GM12878 (cell line): ENCODE measurements around the gene STX10. TPM values are rescaled to one million over a fixed set of nuclear protein-coding genes. Genes with fewer than 3 reads are reported as not detected.

Experiments used
- ATAC-seq: fragments of 200-7000 bp; cut with Tn5 transposase; 3 replicates; pipeline ENCODE4 v1.9.1; 2020; ENCODE audit warnings: mild to moderate bottlenecking, moderate library complexity
- BruUV-seq: library from RNA; stranded (reverse); fragments of 400-500 nt; replicated peaks from 2 replicates; lab custom pipeline; 2021; lab: Mats Ljungman, UMichigan
- CTCF ChIA-PET: fragments of 300-600 bp; sonication (Branson Sonifier 250); formaldehyde crosslinking; extraction: SDS; loops from one replicate; lab custom pipeline; 2021; ENCODE audit warnings: inconsistent platforms; lab: Yijun Ruan, JAX
- POLR2A ChIA-PET: fragments of 350-600 bp; formaldehyde crosslinking; extraction: SDS; loops from one replicate; lab custom pipeline; 2021; ENCODE audit warnings: inconsistent platforms; lab: Charles Lee
- RAD21 ChIA-PET: fragments of 300-600 bp; sonication (Branson Sonifier 250); formaldehyde crosslinking; loops from one replicate; lab custom pipeline; 2023; ENCODE audit warnings: antibody characterized with exemption; ENCODE audit not compliant: unreplicated experiment; lab: Charles Lee
- SMC1A ChIA-PET: fragments of 300-600 bp; sonication (Branson Sonifier 250); formaldehyde crosslinking; loops from one replicate; lab custom pipeline; 2023; ENCODE audit not compliant: unreplicated experiment, uncharacterized antibody; lab: Charles Lee
- DNase-seq: peaks from one replicate; pipeline ENCODE4 v3.0.0-alpha.2; 2011; ENCODE audit warnings: low read depth, low spot score
- FAIRE-seq: peaks from 3 replicates; lab custom pipeline; 2011; peaks lifted over from hg19 to GRCh38; lab: Jason Lieb, UNC
- H2AFZ ChIP-seq: 2 replicates; pipeline ENCODE4 v1.6.0; 2011; ENCODE audit warnings: low read depth, low read length, control low read depth; ENCODE audit not compliant: control insufficient read depth
- H3K27ac ChIP-seq: 2 replicates; pipeline ENCODE4 v1.5.1; 2011; ENCODE audit warnings: control low read depth; ENCODE audit not compliant: control insufficient read depth, insufficient read depth
- H3K27me3 ChIP-seq, 2 experiments: replicated peaks in 1 of 2; 2 replicates each; pipeline versions ENCODE4 v1.6.0 to v1.6.1; 2011; ENCODE audit warnings: low read length in 1 of 2; ENCODE audit not compliant: control insufficient read depth in 2 of 2, insufficient read depth in 2 of 2
- H3K36me3 ChIP-seq, 2 experiments: 2 replicates each; pipeline ENCODE4 v1.5.1; 2011; ENCODE audit warnings: low read length in 1 of 2; ENCODE audit not compliant: control insufficient read depth in 2 of 2, insufficient read depth in 2 of 2
- H3K4me1 ChIP-seq: 2 replicates; pipeline ENCODE4 v1.6.1; 2011; ENCODE audit warnings: mild to moderate bottlenecking, low read length, moderate library complexity, mixed read lengths; ENCODE audit not compliant: control insufficient read depth, insufficient read depth
- H3K4me2 ChIP-seq: 2 replicates; pipeline ENCODE4 v1.6.0; 2011; ENCODE audit warnings: control low read depth; ENCODE audit not compliant: control insufficient read depth, insufficient read depth
- H3K4me3 ChIP-seq: fragments of 200-600 bp; sonication (generic); 2 replicates; pipeline ENCODE4 v1.5.1; 2016
- H3K79me2 ChIP-seq: 2 replicates; pipeline ENCODE4 v1.6.0; 2011; ENCODE audit warnings: low read length; ENCODE audit not compliant: control insufficient read depth, insufficient read depth
- H3K9ac ChIP-seq: 2 replicates; pipeline ENCODE4 v1.8.0; 2011; ENCODE audit warnings: low read length, control low read depth, mixed read lengths; ENCODE audit not compliant: control insufficient read depth, insufficient read depth
- H3K9me3 ChIP-seq: replicated peaks from 3 replicates; pipeline ENCODE4 v1.5.1; 2011; ENCODE audit warnings: mild to moderate bottlenecking, low read length; ENCODE audit not compliant: control insufficient read depth, insufficient read depth
- H4K20me1 ChIP-seq: 2 replicates; pipeline ENCODE4 v1.6.0; 2011; ENCODE audit not compliant: control insufficient read depth, insufficient read depth
- HDAC6 ChIP-seq: fragments of 200-600 bp; sonication (generic); IDR thresholded peaks from one replicate; pipeline ENCODE4 v1.8.0; 2017; ENCODE audit warnings: antibody characterized with exemption; ENCODE audit not compliant: unreplicated experiment
- MYB ChIP-seq: fragments of 150-350 bp; IDR thresholded peaks from 2 replicates; pipeline ENCODE4 v1.6.1; 2014; ENCODE audit warnings: mild to moderate bottlenecking, low read depth, low read length, borderline replicate concordance
- POLR2A ChIP-seq: IDR thresholded peaks from 2 replicates; pipeline ENCODE4 v1.6.1; 2011; ENCODE audit warnings: low read depth, mild to moderate bottlenecking, low read length
- POLR2AphosphoS5 ChIP-seq: IDR thresholded peaks from 2 replicates; pipeline ENCODE4 v1.6.1; 2011; ENCODE audit warnings: mild to moderate bottlenecking, low read length, inconsistent platforms
- POU2F2 ChIP-seq: IDR thresholded peaks from 3 replicates; pipeline ENCODE4 v1.6.1; 2011; ENCODE audit warnings: low read depth, mild to moderate bottlenecking, low read length, borderline replicate concordance
- SIN3A ChIP-seq: IDR thresholded peaks from 2 replicates; pipeline ENCODE4 v1.6.1; 2012; ENCODE audit warnings: low read depth, low read length, improper control_type of control experiment
- STAT1 ChIP-seq: fragments of 450-650 bp; conservative IDR thresholded peaks from 2 replicates; pipeline ENCODE4 v1.6.1; 2014; ENCODE audit warnings: antibody characterized with exemption, mild to moderate bottlenecking
- WGBS: methylation state at CpG from one replicate; pipeline ENCODE4 v1.1.6; 2016; ENCODE audit warnings: low lambda C conversion rate; ENCODE audit not compliant: insufficient replicate concordance, insufficient coverage; ENCODE audit errors: missing lambda C conversion rate; 5-methylcytosine and 5-hydroxymethylcytosine counted together
- in situ Hi-C: fragments of 300-500 bp; cut with MboI; formaldehyde crosslinking; loops from 9 replicates; pipeline ENCODE4 v1.14.3; 2018; ENCODE audit warnings: mixed read lengths
- intact Hi-C: fragments of 100-400 bp; cut with micrococcal nuclease; formaldehyde crosslinking; loops from one replicate; pipeline ENCODE4 v1.14.2; 2022; ENCODE audit not compliant: unreplicated experiment
- polyA plus RNA-seq, 11 experiments: library from polyadenylated mRNA; depleted of rRNA in 4 of 11; unstranded in 6 of 11; stranded (reverse) in 5 of 11; fragments of >200 nt; fragmentation: Nextera tagmentation in 4 of 11; fragmentation: Illumina TruSeq in 1 of 11; extraction: Ambion mirVana in 4 of 11; extraction: Trizol in 1 of 11; gene quantifications; 1 replicate in 1 of 11; 2 replicates in 10 of 11; pipeline versions ENCODE4 v1.2.1 to v1.2.3, GENCODE V29; 2011 to 2016; ENCODE audit warnings: inconsistent platforms in 2 of 11, missing spikeins in 2 of 11, low read depth in 1 of 11
- total RNA-seq, 4 experiments: library from RNA; depleted of rRNA in 3 of 4; stranded (reverse); fragments of >200 nt in 3 of 4; fragmentation: Illumina TruSeq in 1 of 4; extraction: Trizol in 1 of 4; gene quantifications; 2 replicates each; pipeline versions ENCODE4 v1.2.1 to v1.2.3, GENCODE V29; 2013 to 2021
- TF ChIP-seq, protein P1 (sequence below): fragments of 450-650 bp; IDR thresholded peaks from 2 replicates; pipeline ENCODE4 v1.6.1; 2016; ENCODE audit warnings: mild to moderate bottlenecking
- TF ChIP-seq, protein P2 (sequence below): IDR thresholded peaks from 2 replicates; pipeline ENCODE4 v1.6.1; 2012; ENCODE audit warnings: low read depth, low read length, improper control_type of control experiment
- TF ChIP-seq, protein P3 (sequence below): fragments of 150-350 bp; IDR thresholded peaks from 2 replicates; pipeline ENCODE4 v1.6.1; 2014; ENCODE audit warnings: mild to moderate bottlenecking, low read depth, low read length
- TF ChIP-seq, protein P4 (sequence below): IDR thresholded peaks from 2 replicates; pipeline ENCODE4 v1.6.1; 2012; ENCODE audit warnings: mild to moderate bottlenecking, low read depth, low read length

Gene STX10
- total and polyA plus RNA-seq, 10 of the 15 experiments (the other 5 are each of a cell fraction or from before 2014, with no cell fraction given): 0.56 to 76.1 (median 47.6) TPM

DNA sequence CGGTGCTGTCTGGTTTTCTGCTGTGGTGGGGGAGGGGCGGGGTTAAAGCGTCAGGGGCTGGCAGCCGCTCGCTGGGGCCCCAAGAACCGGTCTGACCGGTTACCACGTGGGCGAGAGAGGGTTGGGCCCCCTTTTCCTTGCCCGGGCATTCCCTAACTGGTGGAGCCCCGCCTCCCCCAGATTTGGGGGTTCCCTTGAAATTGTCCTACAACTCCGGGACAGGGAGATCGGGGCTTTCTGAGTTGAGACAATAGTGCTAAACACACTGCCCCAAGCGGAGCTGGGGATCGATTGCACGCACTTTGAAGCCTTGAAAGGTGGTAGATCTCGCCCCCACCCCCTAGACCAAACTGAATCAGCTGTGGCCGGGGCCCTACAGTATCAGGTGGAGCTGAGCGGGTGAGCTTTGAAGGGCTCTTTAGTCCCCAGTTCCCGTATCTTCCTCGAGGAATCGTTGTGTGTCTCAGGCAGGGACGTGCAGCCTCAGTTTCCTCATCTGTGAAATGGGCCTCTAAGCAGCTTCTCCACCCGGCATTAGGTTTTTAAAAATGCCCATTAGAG lies 4.8 kb upstream of the STX10 start (continued):
- TF ChIP-seq, protein P1, sequence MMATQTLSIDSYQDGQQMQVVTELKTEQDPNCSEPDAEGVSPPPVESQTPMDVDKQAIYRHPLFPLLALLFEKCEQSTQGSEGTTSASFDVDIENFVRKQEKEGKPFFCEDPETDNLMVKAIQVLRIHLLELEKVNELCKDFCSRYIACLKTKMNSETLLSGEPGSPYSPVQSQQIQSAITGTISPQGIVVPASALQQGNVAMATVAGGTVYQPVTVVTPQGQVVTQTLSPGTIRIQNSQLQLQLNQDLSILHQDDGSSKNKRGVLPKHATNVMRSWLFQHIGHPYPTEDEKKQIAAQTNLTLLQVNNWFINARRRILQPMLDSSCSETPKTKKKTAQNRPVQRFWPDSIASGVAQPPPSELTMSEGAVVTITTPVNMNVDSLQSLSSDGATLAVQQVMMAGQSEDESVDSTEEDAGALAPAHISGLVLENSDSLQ: peak; percentile 26; the same call in 1 of the 2 replicates

DNA sequence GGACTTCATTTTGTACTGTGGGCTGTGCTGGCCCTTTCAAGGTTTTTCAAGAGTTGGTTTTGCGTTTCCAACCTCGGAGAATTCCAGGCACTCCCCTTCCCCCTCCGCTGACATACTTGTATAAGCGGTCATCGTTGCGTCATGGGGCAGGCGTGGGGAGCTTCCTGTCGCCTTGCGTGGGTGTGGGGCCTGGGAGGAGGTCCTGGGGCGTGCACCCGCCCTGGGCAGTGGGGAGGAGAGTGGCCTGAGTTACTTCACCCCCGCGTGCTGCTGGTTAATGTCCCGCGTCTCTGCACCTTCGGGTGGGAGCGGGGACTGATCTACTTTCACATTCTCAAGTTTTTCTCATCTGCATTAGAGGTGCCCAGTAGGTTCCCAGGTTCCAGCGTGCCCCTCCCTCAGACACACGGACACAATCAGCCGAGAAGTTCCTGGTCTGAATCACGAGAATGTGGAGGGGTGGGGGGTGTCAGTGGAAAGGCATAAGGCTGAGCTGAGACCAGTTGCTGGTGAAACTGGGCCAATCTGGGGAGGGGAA lies 4.1 kb upstream of the STX10 start:
- no peaks in the 10 kb centered on the region for H3K9me3 ChIP-seq
- CTCF ChIA-PET: interaction anchor here (1.0 to 2.3 kb wide), 8 partner anchors 13 to 54 kb away, joined by 3 to 11 read pairs (median 4); no protein-coding TSS in a partner anchor
- peaks cover 46% of the 10 kb centered on the region for H3K79me2 ChIP-seq
- RAD21 ChIA-PET: interaction anchor here (0.6 to 4.7 kb wide), 8 partner anchors 10 to 692 kb away, joined by 3 to 39 read pairs (median 4); partner anchors contain the start of gene NACC1
- no peaks in the 10 kb centered on the region for H3K27me3 ChIP-seq
- peaks cover 23% of the 10 kb centered on the region for H3K4me1 ChIP-seq
- peak overlapping the region; percentile 99 for H3K4me3 ChIP-seq
- H3K9ac ChIP-seq: peak overlapping the region; percentile 90
- H3K27ac ChIP-seq: peak overlapping the region; percentile 95
- H3K36me3 ChIP-seq: no peaks in the 10 kb centered on the region; a peak in 2 of 4 replicates
- BruUV-seq: no TSS peak
- ATAC-seq: no peak
- in situ Hi-C loops (loop anchor here (10.0 to 25.0 kb wide), 3 partner anchors 690 to 1567 kb away; partner anchors contain the start of genes ACP5 and ZNF627), intact Hi-C loops (loop anchor here (2.0 to 10.0 kb wide), 4 partner anchors 52 to 850 kb away; partner anchors contain the start of genes LYL1 and RFX1)
- no peak for DNase-seq
- FAIRE-seq: no peak
- no peaks in the 10 kb centered on the region for H4K20me1 ChIP-seq
- WGBS: under 1% methylated on average over 20 of the region's 21 CpGs
- no peak overlapping the region for H2AFZ ChIP-seq
- H3K4me2 ChIP-seq: peak overlapping the region; percentile 91
- SMC1A ChIA-PET: interaction anchor here (1.2 to 3.9 kb wide), 3 partner anchors 10 to 26 kb away, joined by 3 to 37 read pairs (median 8); no protein-coding TSS in a partner anchor
- POLR2A ChIA-PET: interaction anchor here (1.0 to 3.3 kb wide), 7 partner anchors 10 to 692 kb away, joined by 3 to 20 read pairs (median 8); partner anchors contain the start of gene NACC1
- TF ChIP-seq, protein P2, sequence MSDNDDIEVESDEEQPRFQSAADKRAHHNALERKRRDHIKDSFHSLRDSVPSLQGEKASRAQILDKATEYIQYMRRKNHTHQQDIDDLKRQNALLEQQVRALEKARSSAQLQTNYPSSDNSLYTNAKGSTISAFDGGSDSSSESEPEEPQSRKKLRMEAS: 0 out of 2 replicates have a peak, but pooled peaks have one; percentile 51
- TF ChIP-seq MYB: no peak
- TF ChIP-seq, protein P3, sequence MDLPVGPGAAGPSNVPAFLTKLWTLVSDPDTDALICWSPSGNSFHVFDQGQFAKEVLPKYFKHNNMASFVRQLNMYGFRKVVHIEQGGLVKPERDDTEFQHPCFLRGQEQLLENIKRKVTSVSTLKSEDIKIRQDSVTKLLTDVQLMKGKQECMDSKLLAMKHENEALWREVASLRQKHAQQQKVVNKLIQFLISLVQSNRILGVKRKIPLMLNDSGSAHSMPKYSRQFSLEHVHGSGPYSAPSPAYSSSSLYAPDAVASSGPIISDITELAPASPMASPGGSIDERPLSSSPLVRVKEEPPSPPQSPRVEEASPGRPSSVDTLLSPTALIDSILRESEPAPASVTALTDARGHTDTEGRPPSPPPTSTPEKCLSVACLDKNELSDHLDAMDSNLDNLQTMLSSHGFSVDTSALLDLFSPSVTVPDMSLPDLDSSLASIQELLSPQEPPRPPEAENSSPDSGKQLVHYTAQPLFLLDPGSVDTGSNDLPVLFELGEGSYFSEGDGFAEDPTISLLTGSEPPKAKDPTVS: no peak
- TF ChIP-seq, protein P4, sequence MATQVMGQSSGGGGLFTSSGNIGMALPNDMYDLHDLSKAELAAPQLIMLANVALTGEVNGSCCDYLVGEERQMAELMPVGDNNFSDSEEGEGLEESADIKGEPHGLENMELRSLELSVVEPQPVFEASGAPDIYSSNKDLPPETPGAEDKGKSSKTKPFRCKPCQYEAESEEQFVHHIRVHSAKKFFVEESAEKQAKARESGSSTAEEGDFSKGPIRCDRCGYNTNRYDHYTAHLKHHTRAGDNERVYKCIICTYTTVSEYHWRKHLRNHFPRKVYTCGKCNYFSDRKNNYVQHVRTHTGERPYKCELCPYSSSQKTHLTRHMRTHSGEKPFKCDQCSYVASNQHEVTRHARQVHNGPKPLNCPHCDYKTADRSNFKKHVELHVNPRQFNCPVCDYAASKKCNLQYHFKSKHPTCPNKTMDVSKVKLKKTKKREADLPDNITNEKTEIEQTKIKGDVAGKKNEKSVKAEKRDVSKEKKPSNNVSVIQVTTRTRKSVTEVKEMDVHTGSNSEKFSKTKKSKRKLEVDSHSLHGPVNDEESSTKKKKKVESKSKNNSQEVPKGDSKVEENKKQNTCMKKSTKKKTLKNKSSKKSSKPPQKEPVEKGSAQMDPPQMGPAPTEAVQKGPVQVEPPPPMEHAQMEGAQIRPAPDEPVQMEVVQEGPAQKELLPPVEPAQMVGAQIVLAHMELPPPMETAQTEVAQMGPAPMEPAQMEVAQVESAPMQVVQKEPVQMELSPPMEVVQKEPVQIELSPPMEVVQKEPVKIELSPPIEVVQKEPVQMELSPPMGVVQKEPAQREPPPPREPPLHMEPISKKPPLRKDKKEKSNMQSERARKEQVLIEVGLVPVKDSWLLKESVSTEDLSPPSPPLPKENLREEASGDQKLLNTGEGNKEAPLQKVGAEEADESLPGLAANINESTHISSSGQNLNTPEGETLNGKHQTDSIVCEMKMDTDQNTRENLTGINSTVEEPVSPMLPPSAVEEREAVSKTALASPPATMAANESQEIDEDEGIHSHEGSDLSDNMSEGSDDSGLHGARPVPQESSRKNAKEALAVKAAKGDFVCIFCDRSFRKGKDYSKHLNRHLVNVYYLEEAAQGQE: no peak
- no peak for TF ChIP-seq STAT1
- no peak for TF ChIP-seq HDAC6
- peak; percentile 66 for TF ChIP-seq POLR2AphosphoS5
- peak; percentile 68; the same call in 1 of the 2 replicates for TF ChIP-seq POLR2A
- no peak for TF ChIP-seq SIN3A
- no peak; the same call in 1 of the 3 replicates for TF ChIP-seq POU2F2
